ENCODE results near the gene CFAP65.

DNA sequence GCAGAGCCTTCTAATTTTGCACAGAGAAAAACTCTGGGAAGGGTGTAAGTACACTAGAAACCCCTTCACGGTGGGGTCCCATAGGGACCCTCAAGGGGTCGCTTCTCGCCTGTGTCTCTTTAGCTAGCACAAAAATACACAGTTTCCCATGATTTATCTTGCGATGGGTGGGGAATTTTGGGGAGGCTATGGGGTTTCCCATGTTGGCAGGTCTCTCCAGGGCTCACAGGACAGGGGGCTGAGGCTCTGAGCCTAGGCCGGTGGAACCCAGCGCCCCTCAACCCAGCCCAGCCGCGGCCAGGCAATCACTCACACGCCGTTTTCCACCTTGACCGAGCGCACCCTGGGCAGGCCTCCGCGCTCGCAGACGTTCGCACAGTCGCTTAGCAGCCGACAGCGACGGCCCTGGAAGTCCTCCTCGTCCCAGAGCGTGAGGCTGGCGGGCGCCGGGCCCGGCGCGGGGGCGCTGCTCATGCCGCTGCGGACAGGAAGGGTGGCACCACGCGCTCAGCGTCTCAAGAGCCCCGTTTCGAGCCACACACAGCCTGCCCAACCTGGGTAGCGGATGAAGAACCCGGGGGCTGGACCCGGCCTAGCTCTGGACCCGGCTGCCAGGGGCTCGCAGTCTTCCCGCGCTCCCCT lies 48.5 kb downstream of the CFAP65 start:
- TF ChIP-seq POLR2A (IDR thresholded peaks at IDR 0.05; ENCODE audit: low read length) (no peak), GATA1 (IDR thresholded peaks at IDR 0.05; ENCODE audit: low read depth, low read length) (no peak)

Measured in erythroblast (primary cell).